HUDEP-2 (cell line): ENCODE data around the gene FAM120A.

ENCODE experiments used
- DNase-seq, 76 experiments: peaks; one replicate each; lab custom pipeline; 2025; ENCODE audit not compliant: unreplicated experiment in 76 of 76; lab: John Stamatoyannopoulos, UW

FAM120A gene

DNA sequence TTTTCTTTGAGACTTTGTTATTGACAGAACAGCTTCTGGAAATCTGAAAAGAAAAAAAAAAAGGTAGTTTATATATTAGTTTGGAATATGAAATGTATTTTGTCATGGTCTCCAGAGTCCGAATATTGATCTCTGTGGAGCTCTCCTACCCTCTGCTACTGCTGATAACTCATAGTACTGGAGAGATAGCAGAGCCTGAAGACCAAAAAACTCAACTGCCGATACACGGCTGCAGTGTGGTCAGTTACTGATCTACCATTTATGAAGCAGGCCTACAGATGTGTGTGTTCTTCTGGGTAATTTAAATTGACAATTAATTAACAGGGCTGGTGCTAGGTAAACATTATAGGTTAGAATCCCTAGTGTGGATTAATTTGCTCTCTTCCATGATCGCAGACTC lies 3.8 kb upstream of the FAM120A start:
- peak in 1 of 76 experiments; percentile 16 for DNase-seq

GRCh38 chr9:93451849-93452709 lies 594 bp downstream of the FAM120A start:
- peak in 24 of 76 experiments; percentile 4 to 53 (median 27) for DNase-seq

GRCh38 chr9:93452710-93453046 lies 1.2 kb downstream of the FAM120A start:
- DNase-seq: peak in 4 of 76 experiments; percentile 26 to 58 (median 36)

DNA sequence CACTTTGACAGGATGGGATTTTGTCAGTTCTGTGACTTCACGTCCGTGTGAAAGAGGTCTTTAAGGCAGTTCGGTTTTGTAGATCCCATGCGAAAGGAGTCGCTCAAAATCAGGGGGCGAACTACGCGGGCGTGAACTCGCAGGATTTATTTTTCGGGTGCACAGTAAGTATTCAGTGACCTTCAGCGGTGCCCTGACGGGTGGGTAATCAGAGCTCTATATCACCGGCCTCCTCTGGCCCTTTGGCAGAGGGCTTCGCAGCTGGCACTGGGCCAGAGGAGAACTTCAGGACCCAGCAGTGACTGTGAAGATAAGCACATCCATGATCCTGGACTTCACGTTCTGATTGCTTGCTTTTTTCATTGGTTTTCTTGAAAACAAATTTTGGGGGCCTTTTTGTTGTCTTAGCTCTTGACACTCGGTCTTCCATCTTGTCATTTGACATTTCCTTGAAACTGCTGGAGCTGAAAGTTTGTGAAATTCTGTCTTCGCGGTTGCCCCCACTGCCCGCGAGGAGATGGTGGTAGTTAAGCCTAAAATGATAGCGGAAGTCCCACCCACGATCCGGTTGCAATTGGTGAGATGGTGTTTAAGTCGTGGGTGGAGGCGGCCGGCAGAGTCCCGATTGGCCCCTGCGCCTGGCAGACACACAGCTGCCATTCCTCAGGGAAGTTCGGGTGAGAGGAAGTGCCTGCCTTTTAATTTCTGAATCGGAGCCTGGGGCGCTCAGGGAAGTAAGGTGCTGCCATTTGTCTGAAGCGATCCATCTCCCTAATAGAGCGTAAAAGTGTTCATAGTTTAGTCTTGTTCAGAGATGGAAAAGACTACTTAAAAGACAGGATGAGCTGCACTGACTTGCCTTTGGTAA lies 1.8 kb downstream of the FAM120A start, which contains the start of gene FAM120AOS:
FAM120AOS (minus strand) TSS at position 535 of the 868 bp plus-strand sequence. CDS start 872 bp downstream, outside the sequence.
- DNase-seq: peak in 75 of 76 experiments; percentile 22 to 90 (median 80)

GRCh38 chr9:93456022-93456421 lies 4.5 kb downstream of the FAM120A start:
- no peak for DNase-seq

DNA sequence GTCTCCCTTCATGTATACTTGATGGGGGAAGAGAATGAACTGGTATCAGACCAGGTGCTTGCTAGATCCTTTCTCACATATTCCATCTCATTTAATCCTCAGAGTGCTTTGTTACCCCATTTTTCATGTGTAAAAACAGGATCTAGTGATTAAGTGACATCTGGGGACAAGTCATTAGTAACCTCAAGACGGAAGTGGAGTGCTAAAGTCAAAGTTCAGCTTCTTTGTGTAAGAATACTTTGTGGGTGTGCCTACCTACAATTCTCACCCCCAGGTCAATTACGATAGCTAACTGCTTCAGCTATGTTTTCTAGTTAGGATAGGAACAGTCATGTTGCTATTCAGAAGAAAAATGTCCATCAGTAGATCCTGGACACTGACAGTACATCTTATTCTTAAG lies 5.0 kb downstream of the FAM120A start:
- DNase-seq: no peak

DNA sequence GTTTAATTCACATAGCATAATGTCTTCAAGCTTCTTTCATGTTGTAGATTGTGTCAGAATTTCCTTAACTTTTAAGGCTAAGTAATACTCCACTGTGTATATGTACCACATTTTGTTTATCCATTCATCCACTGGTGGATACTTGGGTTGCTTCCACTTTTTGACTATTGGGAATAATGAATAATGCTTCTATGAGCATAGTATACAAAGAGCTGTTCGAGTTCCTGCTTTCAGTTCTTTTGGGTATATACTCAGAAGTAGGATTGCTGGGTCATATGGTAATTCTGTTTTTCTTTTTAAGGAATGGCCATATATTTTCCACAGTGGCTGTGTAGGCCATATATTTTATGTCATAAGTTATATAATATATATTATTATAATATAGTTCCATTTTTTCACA lies 5.5 kb downstream of the FAM120A start:
- DNase-seq: no peak

DNA sequence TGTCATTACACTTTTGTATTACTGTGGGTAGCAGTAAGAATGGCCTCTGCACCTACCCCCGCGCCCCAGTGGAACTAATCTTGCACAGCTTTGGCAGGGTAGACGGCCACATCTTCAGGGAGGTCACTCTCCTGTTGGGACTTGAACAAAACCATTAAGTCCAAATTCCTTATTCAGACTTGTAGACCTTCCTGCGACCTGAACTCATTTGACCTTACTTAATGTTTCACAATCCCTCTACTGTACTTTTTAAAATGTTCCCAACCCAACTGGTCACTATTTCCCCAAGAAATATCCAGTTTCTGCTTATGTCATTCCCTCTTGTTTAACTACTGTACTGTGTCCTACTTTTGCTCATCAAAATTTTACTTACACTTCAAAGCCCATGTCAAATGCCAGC lies 7.2 kb downstream of the FAM120A start:
- DNase-seq: no peak

DNA sequence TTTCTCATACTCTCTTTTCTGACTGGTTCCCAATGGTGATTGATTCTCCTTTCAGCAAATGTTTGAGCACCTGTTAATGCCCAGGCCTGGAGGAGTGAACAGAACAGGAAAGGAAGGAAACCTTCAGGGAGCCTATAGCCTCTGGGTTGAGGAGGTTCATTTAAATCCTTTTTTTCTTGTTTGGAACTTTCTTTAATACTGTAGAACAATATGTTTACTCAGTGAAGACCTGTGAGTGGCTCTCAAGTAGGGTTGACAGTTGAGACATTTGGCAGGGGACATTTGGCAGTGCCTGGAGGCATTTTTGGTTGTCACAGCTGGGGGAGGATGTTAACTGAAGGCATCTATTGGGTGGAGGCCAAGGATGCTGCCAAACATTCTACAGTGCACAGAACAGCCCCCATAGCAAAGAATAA lies 8.0 kb downstream of the FAM120A start:
- DNase-seq: peak in 31 of 76 experiments; percentile 3 to 61 (median 23)

- DNase-seq: no peak
These were observed 9.4 kb downstream of the FAM120A start for GRCh38 chr9:93460689-93461413.

DNA sequence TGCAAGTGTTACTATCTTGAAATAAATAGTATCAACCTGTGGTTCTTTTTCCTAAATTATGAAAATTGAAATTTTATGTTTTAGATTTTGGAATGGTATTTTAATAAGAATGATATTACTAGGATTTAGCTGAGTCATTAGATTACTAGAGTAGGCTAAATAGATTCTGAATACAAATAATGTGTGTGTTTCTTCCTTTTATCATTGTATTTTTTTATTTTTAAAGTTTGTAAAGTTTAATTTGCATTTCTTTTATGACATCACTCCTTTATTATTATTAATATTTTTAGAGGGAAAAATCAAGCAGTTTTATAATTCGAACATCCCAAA lies 9.9 kb downstream of the FAM120A start:
- no peak for DNase-seq

- DNase-seq: no peak
These were observed 10.3 kb downstream of the FAM120A start for GRCh38 chr9:93461821-93462220.

DNA sequence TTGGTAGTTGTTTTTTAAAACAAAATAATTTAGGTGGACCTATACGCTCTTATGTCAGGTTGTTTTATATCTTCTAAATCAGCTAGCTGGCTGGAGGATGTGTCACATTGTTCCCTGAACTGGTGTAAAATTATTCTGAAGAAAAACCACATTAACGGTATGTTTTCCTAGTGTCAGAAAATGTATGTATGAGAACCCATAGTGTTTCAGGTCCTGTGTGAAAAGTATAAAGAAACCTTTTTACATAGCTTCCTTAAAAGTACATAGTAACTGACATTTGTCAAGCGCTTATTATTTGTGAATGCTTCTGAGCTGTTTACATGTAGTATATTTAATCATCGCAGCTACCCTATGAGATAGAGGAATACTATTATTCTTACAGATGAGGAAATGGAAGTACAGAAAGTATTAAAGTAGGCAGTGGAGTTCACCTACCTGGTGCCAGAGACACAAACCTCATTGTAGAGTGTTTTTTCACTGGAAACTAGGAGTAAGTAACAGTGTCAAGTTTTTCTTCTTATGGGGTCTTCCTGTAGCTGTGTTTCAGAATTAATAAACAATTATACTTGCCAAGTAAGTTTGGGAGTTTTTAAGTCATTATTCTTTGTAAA lies 12.3 kb downstream of the FAM120A start:
- peak in 2 of 76 experiments; percentile 5 to 32 for DNase-seq

DNA sequence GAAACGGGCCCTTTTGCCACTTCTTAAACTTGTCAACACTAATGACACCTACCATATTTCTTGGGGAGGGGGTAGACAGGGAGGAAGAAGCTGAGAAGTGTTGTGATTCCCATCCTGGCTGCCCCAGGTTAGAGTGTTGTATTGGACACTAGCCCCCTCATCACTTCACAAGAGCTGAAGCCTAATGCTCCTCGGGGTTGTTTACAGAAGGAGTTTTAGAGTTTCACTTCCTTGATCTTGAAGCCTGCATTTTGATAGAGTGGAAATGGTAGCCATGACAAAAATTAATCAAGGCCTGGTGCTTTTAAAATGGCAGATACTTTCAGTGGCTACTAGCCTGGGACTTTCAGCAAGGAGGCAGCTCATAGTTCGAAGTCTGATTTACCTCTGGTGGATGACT lies 12.9 kb downstream of the FAM120A start:
- DNase-seq: no peak

DNA sequence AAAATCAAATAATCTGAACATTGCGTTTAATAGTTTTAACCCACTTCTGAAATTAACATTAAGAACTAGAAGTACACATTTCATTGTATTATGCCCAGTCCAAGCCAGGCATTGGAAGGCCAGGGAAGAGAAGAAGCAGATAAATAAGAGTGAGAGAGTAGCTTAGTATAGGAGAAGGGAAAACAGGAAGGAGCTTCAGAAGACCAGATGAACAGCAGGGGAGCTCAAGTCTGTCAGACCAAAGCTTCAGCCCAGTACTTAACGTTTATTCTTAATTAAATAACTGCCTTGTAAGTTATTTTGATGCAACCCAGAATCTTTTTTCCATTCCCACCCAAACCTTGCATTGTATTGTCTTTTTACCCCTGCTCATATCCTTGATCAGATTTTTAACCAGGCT lies 13.4 kb downstream of the FAM120A start:
- no peak for DNase-seq

- DNase-seq: no peak
These were observed 14.4 kb downstream of the FAM120A start for GRCh38 chr9:93465855-93466254.

GRCh38 chr9:93466416-93467061 lies 15.1 kb downstream of the FAM120A start:
- DNase-seq: no peak

- DNase-seq: no peak
These were observed 15.6 kb downstream of the FAM120A start for GRCh38 chr9:93467062-93467416.

DNA sequence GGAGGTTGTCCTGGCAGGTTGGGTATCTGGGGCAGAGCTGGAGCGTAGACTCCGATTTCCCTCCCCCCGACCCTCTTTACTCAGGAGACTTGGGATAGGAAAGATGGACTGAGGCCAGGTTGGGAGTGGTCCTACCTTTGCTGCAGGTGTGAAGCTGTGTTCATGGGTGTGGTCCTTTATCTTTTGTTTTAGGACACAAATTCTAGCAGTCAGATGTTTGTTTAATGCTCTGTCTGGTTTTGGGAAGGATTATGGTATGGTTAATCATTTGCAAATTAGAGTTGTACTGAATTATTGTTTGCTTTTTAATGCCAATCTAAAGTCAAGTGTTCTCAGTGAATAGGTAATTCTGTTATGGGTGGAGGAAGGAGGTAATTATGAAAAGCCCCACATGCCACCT lies 16.0 kb downstream of the FAM120A start:
- no peak for DNase-seq
